Brain microvascular endothelial cell (primary cell): Measurements from ENCODE around the gene MBD2.

Source experiments
- DNase-seq: peaks from one replicate; pipeline ENCODE4 v3.0.0-alpha.2; 2020
- H3K27ac ChIP-seq: fragments of 250-450 bp; sonication (Bioruptor Pico); 2 replicates; pipeline ENCODE4 v1.5.1; 2020; ENCODE audit warnings: mild to moderate bottlenecking, moderate library complexity
- H3K27me3 ChIP-seq: fragments of 250-450 bp; sonication (Bioruptor Pico); replicated peaks from 2 replicates; pipeline ENCODE4 v1.5.1; 2020; ENCODE audit warnings: mild to moderate bottlenecking
- H3K36me3 ChIP-seq: fragments of 250-450 bp; sonication (Bioruptor Pico); replicated peaks from 2 replicates; pipeline ENCODE4 v1.5.1; 2020; ENCODE audit warnings: mild to moderate bottlenecking
- H3K4me3 ChIP-seq: 2 replicates; pipeline ENCODE4 v1.5.1; 2011; ENCODE audit warnings: low read depth, mild to moderate bottlenecking, control low read depth, low read length, moderate library complexity
- CTCF ChIP-seq: IDR thresholded peaks from 2 replicates; pipeline ENCODE4 v1.5.1; 2011; ENCODE audit warnings: low read depth, mild to moderate bottlenecking, moderate library complexity, low read length, control low read depth, inconsistent platforms; ENCODE audit errors: missing control alignments
- in situ Hi-C: cut with HindIII; loops from 2 replicates; pipeline ENCODE4 v1.10.0; 2017; ENCODE audit warnings: low sequenced_read_pairs, low pct_ligation_motif_present

Gene MBD2

GRCh38 chr18:54251606-54252390 lies 27.3 kb upstream of the MBD2 start:
- no peaks in the 10 kb centered on the region for H3K36me3 ChIP-seq
- H3K27me3 ChIP-seq, result no peaks in the 10 kb centered on the region
- in situ Hi-C loops, result no loop called here
- no peak for TF ChIP-seq CTCF
- no peak overlapping the region for H3K4me3 ChIP-seq
- no peak for DNase-seq
- no peak overlapping the region for H3K27ac ChIP-seq

GRCh38 chr18:54250846-54251261 lies 26.4 kb upstream of the MBD2 start:
- in situ Hi-C loops, result no loop called here
- no peak for TF ChIP-seq CTCF
- no peak overlapping the region for H3K27ac ChIP-seq

GRCh38 chr18:54247511-54248175 lies 23.2 kb upstream of the MBD2 start:
- Histone ChIP-seq H3K27ac (no peak overlapping the region), H3K4me3 (no peak overlapping the region), H3K27me3 (no peaks in the 10 kb centered on the region), H3K36me3 (no peaks in the 10 kb centered on the region)
- no peak for DNase-seq
- TF ChIP-seq CTCF, result no peak
- in situ Hi-C loops, result no loop called here

More at GRCh38 chr18:54250846-54251261, 26.4 kb upstream of the MBD2 start:
- Histone ChIP-seq H3K36me3 (no peaks in the 10 kb centered on the region), H3K4me3 (no peak overlapping the region), H3K27me3 (no peaks in the 10 kb centered on the region)
- DNase-seq, result no peak

DNA sequence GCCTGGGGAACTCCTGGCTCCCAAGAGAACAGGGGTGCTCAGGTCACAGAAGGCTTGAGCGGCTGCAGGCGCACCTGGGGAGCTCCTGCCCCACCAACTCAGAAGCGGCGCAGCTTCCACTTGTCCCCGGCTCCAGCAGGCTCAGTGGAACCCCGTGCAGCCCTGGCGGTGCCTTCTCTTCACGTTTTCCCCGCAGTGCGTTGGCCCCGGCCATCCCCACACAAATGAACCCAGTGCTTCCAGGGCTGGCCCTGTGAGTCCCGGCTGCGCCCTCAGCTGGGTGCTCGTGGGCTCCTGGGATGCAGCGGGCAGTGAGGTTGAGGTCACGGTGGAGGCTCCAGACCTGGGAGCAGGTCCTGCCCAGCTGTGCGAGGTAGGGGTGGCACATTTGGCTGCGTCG lies 17.9 kb upstream of the MBD2 start:
- in situ Hi-C loops, result no loop called here
- no peak overlapping the region for H3K4me3 ChIP-seq
- no peaks in the 10 kb centered on the region for H3K27me3 ChIP-seq
- H3K27ac ChIP-seq, result no peak overlapping the region
- DNase-seq, result no peak
- no peak for TF ChIP-seq CTCF
- H3K36me3 ChIP-seq, result no peaks in the 10 kb centered on the region

- no peak for TF ChIP-seq CTCF
- in situ Hi-C loops, result no loop called here
These were observed 17.0 kb upstream of the MBD2 start for GRCh38 chr18:54241483-54241882.

More at GRCh38 chr18:54241483-54241882, 17.0 kb upstream of the MBD2 start:
- H3K36me3 ChIP-seq, result no peaks in the 10 kb centered on the region
- no peak for DNase-seq
- H3K27me3 ChIP-seq, result no peaks in the 10 kb centered on the region
- H3K4me3 ChIP-seq, result no peak overlapping the region
- no peak overlapping the region for H3K27ac ChIP-seq
